GM19452 (cell line): ENCODE data around the gene NRG2.

Experiments
- ATAC-seq: cut with Tn5 transposase; IDR thresholded peaks from one replicate; pipeline ENCODE4 v1.9.1; 2021; ENCODE audit not compliant: unreplicated experiment

NRG2 gene

DNA sequence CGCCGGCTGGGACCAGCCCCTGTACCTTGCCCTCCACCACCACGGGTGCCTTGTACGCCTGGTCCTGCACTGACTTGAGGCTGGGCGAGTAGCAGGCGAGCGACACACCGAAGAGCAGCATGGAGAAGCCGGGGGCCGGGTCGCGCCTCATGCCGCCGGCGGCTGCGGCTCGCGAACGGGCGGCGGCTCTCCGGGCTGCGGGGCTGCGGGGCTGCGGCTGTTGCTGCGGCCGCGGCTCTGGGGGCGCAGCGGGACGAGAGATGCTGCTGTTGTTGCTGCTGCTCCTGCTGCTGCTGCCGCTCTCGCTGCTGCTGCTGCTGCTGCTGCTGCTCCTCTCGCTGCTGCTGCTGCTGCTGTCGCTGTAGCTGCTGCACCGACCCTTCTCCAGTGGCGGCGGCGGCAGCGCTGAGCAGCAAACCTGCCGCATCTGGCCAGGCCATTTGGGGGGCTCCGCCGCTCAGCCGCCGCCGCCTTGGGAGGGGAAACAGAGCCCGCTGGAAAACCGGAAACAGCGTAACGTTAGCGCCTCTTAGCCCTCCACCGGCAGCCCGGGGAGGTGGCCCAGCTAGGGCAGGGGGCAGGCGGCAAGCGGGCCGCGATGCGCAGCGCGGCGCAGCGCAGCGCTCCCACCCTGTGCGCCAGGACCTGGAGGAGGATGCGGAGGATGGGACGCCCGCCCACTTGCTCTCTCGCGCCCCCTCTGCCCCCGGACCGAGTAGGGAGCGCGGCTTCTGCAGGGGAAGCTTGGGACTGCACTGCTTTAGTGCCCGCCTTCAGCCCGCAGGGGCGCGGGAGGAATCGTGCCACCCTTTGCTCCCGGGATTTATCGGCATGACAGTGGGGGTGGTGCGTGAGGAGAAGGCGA lies at the start of gene NRG2:
TSS of gene NRG2 (minus strand) at position 657 of the 865 bp plus-strand sequence.
- peak; percentile 58 for ATAC-seq

GRCh38 chr5:140090251-140090650 lies 47.2 kb upstream of the NRG2 start:
- ATAC-seq, result no peak

DNA sequence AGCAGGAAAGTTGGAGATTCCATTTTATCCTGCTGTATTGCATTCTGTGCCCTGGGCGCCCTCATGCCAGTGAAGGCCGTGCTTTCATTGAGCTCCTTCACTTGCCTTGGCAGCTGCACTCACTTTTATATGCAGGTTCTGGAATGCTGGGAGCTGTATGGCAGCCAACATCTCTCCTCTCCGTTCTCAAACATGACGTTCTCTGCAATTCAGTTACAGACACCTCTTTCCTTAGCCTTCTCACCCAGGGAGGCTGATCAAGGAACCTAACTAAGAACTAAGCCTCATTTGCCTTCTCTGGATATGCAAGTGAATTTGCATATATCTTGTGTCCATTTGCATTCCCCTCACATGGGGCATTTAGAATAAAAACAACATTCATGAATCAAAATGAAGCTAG lies 41.4 kb upstream of the NRG2 start:
- ATAC-seq, result no peak

DNA sequence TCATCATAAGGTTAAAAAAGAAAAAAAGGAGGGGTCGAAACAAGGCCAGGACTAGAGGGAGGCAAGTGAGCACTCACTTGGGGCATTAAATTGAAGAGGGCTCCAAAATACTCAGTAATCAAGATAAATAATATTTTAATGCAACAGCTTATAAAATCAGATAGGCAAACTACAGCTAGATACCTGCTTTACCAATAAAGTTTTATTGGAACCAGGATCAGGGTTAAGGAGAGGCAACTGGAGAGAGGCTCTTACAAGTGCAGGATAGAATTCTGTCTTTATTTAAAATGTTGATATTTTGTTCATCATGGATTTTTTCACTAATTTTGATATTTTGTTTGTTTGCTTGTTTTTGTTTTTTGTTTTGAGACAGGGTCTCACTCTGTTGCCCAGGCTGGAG lies 40.6 kb upstream of the NRG2 start:
- ATAC-seq, result no peak

- ATAC-seq, result no peak
Observed at GRCh38 chr5:140083120-140083519, 40.0 kb upstream of the NRG2 start.

GRCh38 chr5:140076788-140077187 lies 33.7 kb upstream of the NRG2 start:
- ATAC-seq, result no peak

DNA sequence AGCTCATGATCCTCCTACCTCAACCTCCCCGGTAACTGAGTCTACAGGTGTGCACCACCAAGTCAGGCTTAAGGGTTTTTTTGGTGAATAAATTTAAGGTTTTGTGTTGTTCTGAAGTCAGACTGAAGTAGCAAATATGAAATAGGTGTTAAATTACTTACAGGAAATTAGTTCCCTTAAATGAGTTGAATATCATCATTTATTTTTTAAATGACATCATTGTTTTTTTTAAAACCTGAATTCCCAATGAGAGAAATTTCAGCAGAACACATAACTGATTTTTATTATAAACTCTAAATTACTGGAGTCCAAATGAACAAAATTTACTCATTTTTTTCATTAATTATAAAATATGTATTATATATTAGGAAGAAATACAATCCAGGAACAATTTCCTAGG lies 33.0 kb upstream of the NRG2 start:
- ATAC-seq, result no peak

DNA sequence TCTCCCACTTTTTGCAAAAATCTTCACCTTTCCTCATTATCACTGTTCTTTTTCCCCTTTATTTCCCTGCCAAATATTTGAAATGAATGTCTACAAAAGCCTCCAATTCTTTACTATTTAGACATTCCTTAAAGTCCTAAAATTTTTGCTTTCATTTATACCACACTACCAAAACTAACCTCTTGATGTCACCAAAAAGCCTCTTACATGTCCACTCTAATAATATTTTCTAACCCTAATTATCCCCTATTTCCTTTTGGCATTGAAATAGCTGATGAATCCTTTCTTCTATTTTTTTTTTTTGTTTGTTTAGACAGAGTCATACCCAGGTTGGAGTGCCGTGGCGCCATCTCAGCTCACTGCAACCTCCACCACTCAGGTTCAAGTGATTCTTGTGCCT lies 32.3 kb upstream of the NRG2 start:
- ATAC-seq, result no peak

DNA sequence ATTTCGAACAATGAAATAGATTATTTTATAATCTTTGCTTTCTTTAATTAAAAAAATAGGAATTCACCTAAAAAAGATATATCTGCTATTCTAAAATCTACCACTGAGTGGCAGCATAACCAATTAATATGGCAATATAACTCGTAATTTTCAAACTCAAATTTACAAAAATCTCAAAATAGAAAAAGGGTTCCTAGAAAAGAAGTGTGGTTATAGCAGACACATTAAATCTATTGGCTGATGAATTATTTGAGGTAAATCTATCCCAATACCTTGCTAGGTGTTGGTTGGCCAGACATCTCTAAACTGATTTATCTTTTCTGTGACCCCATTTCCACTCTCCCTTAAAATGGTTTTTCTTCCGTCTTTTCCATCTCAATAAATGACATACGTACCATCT lies 30.2 kb upstream of the NRG2 start:
- ATAC-seq, result no peak

- ATAC-seq, result no peak
Observed at GRCh38 chr5:140072812-140073211, 29.7 kb upstream of the NRG2 start.

- ATAC-seq, result no peak
Observed at GRCh38 chr5:140060816-140061215, 17.7 kb upstream of the NRG2 start.

- no peak for ATAC-seq
Observed at GRCh38 chr5:140058212-140058932, 15.3 kb upstream of the NRG2 start.

DNA sequence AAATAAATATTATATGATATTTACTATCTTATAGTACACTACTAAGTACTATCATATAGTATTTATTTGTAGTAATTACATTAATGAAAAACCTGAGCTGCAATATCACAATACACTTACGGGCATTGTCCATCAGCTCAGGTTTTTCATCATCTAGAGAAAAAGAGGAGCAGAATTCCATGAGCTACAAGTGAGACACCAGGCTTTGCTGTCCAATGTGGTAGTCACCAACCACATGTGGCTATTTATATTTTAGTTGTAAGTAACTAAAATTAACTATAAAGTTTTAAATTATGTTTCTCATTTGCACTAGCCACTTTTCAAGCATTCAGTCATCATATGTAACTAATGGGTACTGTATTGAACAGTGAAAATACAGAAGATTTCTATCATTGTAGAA lies 13.8 kb upstream of the NRG2 start:
- ATAC-seq, result no peak

DNA sequence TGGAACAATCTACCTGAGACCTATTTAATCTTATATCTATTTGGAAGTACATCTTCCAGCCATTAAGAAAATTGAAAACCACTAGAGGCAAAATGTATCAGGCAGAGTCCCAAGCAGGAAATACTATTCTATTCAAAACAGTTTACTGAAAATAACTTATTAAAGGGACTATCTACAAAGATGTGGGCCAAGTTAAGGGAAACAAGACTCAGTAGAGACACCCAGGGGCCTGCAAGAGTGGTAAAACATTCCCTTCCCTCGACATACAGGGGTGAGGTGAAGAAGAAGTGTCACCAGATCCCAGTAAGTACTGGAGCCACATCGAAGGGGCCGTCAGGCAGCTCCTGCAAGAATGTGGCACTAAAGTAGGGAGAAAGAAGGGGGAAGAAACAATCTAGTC lies 12.1 kb upstream of the NRG2 start:
- no peak for ATAC-seq

DNA sequence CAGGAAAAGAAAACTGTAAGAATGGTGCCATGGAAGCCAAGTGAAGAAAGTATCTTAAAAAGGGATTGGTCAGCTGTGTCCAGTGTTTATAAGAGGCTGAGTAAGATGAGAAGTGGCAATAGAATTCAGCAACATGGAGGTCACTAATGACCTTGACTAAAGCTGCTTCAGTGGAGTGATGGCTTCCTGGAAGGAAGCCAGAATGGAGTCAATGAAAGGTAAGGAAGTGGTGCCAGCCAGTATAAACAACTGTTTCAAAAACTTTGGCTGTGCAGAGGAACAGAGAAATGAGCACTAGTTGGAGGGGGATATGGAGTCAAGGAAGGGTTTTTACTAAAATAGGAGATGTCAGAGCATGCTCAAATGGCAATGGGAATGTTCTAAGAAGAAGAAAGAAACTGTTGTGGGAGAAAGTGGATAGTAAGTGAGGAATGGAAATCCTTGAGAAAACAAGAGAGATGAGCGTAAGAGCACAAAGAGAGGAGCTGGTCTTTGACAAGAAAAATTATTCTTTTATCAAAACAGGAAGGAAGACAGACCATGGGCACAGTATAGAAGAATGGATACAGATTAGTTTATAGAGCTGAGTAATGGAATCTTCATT lies 11.1 kb upstream of the NRG2 start:
- ATAC-seq, result no peak

GRCh38 chr5:140051950-140052349 lies 8.9 kb upstream of the NRG2 start:
- ATAC-seq, result no peak

GRCh38 chr5:140049713-140050112 lies 6.6 kb upstream of the NRG2 start:
- ATAC-seq, result no peak

DNA sequence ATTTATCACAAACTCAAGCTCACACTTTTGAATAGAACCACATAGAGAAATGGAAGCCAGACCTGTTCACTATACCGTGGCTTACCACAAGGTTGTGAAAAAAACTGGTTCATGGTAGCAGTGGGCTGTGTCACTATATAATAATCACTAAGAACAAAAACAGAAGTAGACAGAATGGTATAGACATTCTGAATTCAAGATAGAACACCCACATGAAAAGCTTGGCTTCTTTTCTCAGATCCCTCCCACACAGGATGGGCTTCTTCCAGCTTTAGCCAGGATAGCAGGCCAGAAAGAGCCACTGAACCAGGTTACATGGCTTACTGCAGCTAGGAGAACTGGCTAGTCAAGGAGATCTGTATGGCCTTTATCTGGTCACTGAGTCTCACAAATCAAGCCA lies 6.1 kb upstream of the NRG2 start:
- ATAC-seq, result no peak

- no peak for ATAC-seq
Observed at GRCh38 chr5:140044041-140044440, 942 bp upstream of the NRG2 start.

GRCh38 chr5:140043508-140043872 lies 391 bp upstream of the NRG2 start:
- peak; percentile 11 for ATAC-seq

DNA sequence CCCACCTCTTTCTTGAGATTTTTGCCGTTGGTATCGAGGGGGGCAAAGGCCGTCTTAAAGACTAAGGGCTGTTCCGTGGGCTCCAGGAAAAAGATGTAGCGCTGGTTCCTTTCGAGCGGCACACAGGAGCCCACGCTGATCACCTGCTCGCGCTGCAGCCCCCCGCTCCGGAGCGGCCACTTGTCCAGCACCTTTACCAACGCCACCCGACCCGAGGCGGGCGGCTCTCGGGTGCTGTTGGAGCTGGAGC lies 781 bp downstream of the NRG2 start:
- no peak for ATAC-seq
